ENCODE data around the gene PTOV1. TPM values are rescaled to one million over a fixed set of nuclear protein-coding genes. Genes with fewer than 3 reads are reported as not detected.
A peak's percentile ranks its signal among the peaks of the same experiment; 100 is the strongest.

The PTOV1 gene
- total RNA-seq, 1 donor from 2014 or later, result 107 TPM

- TF ChIP-seq CTCF (IDR thresholded peaks at IDR 0.05), result no peak
- intact Hi-C loops (cut with micrococcal nuclease), result no loop called here
- Mint-ChIP-seq H3K36me3 (ENCODE audit: low read depth) (peaks cover 1% of the 10 kb centered on the region), H3K4me1 (peaks cover 64% of the 10 kb centered on the region), H3K9me3 (peaks cover 2% of the 10 kb centered on the region), H3K4me3 (no peak overlapping the region), H3K27me3 (no peaks in the 10 kb centered on the region), H3K27ac (peak overlapping the region; percentile 50)
- ChIA-PET CTCF (no interaction called here), POLR2A (no interaction called here)
- ATAC-seq (ENCODE audit: low read depth) (no peak), DNase-seq (no peak)
Measured at GRCh38 chr19:49846408-49846807, 4.6 kb upstream of the PTOV1 start.

- Mint-ChIP-seq H3K4me3 (peak overlapping the region; percentile 32), H3K27ac (peak overlapping the region; percentile 15), H3K27me3 (no peaks in the 10 kb centered on the region), H3K36me3 (ENCODE audit: low read depth) (peaks cover 3% of the 10 kb centered on the region), H3K9me3 (peaks cover 2% of the 10 kb centered on the region), H3K4me1 (peaks cover 68% of the 10 kb centered on the region)
- no peak for TF ChIP-seq CTCF (IDR thresholded peaks at IDR 0.05)
- intact Hi-C loops (cut with micrococcal nuclease), result no loop called here
- CTCF ChIA-PET, result no interaction called here
- POLR2A ChIA-PET, result interaction anchor here (0.7 to 2.9 kb wide), 11 partner anchors 20 to 656 kb away, joined by 3 to 20 read pairs (median 5); partner anchors contain the start of genes AKT1S1, FUZ, PNKP and RRAS
- no peak for DNase-seq
- ATAC-seq (ENCODE audit: low read depth), result no peak
Measured at GRCh38 chr19:49847731-49848696, 2.9 kb upstream of the PTOV1 start.

GRCh38 chr19:49848938-49849337 is 2.0 kb upstream of the PTOV1 start:
- Mint-ChIP-seq H3K9me3 (peaks cover 2% of the 10 kb centered on the region), H3K27me3 (no peaks in the 10 kb centered on the region), H3K4me3 (peak overlapping the region; percentile 53), H3K36me3 (ENCODE audit: low read depth) (peaks cover 3% of the 10 kb centered on the region), H3K27ac (no peak overlapping the region), H3K4me1 (peaks cover 67% of the 10 kb centered on the region)
- POLR2A ChIA-PET, result interaction anchor here (0.5 to 2.9 kb wide), 5 partner anchors 19 to 99 kb away, joined by 3 to 20 read pairs (median 5); partner anchors contain the start of genes AKT1S1, NUP62, PNKP and TBC1D17
- intact Hi-C loops (cut with micrococcal nuclease), result no loop called here
- ATAC-seq (ENCODE audit: low read depth) (no peak), DNase-seq (no peak)
- CTCF ChIA-PET, result no interaction called here
- no peak for TF ChIP-seq CTCF (IDR thresholded peaks at IDR 0.05)

GRCh38 chr19:49849433-49850220 is 1.3 kb upstream of the PTOV1 start:
- ATAC-seq (ENCODE audit: low read depth), result no peak
- intact Hi-C loops (cut with micrococcal nuclease), result loop anchor here (1.0 kb wide), 5 partner anchors 18 to 83 kb away; partner anchors contain the start of genes FUZ, MED25 and PNKP
- peaks cover 3% of the 10 kb centered on the region for H3K36me3 Mint-ChIP-seq (ENCODE audit: low read depth)
- no peaks in the 10 kb centered on the region for H3K27me3 Mint-ChIP-seq
- DNase-seq, result no peak
- ChIA-PET POLR2A (interaction anchor here (0.5 to 2.9 kb wide), 15 partner anchors 14 to 98 kb away, joined by 3 to 62 read pairs (median 10); partner anchors contain the start of genes AKT1S1, AP2A1, ATF5 and FUZ), CTCF (no interaction called here)
- TF ChIP-seq CTCF (IDR thresholded peaks at IDR 0.05), result no peak
- peaks cover 62% of the 10 kb centered on the region for H3K4me1 Mint-ChIP-seq
- peak overlapping the region; percentile 95 for H3K27ac Mint-ChIP-seq
- peaks cover 2% of the 10 kb centered on the region for H3K9me3 Mint-ChIP-seq
- peak overlapping the region; percentile 92 for H3K4me3 Mint-ChIP-seq

All from activated B cell treated with CpG ODN at 0.5 μM for 24 hours (primary cell).